Activated CD8-positive, alpha-beta T cell treated with anti-CD3 and anti-CD28 coated beads for 36 hours (primary cell): Measurements from ENCODE around the gene FSCN2. TPM values are rescaled to one million over a fixed set of nuclear protein-coding genes. Genes with fewer than 3 reads are reported as not detected.
"Not testable (repeated sequence)": the region's sequence is repeated elsewhere in the genome, so short reads cannot be mapped to it uniquely, and the experiment has no call there.

Experiments
- ATAC-seq: fragments of 200-7000 bp; cut with Tn5 transposase; one replicate; pipeline ENCODE4 v1.10.0; 2021; ENCODE audit warnings: mild to moderate bottlenecking, moderate library complexity
- CTCF ChIA-PET: fragments of 350-600 bp; sonication (Branson Sonifier 250); formaldehyde crosslinking; loops from one replicate; lab custom pipeline; 2021; ENCODE audit warnings: antibody characterized with exemption; lab: Charles Lee
- POLR2A ChIA-PET: fragments of 350-600 bp; sonication (Branson Sonifier 250); formaldehyde crosslinking; loops from one replicate; lab custom pipeline; 2021; ENCODE audit warnings: antibody characterized with exemption; lab: Charles Lee
- DNase-seq: peaks from one replicate; pipeline ENCODE4 v3.0.0-alpha.2; 2020
- H3K27ac Mint-ChIP-seq: one replicate; pipeline ENCODE4 v1.8.0; 2021; ENCODE audit warnings: mild to moderate bottlenecking, mixed read lengths
- H3K27me3 Mint-ChIP-seq: one replicate; pipeline ENCODE4 v1.8.0; 2021; ENCODE audit warnings: mixed read lengths
- H3K36me3 Mint-ChIP-seq: one replicate; pipeline ENCODE4 v1.8.0; 2021; ENCODE audit warnings: low read depth, mixed read lengths
- H3K4me1 Mint-ChIP-seq: one replicate; pipeline ENCODE4 v1.8.0; 2021; ENCODE audit warnings: low read depth, mixed read lengths
- H3K4me3 Mint-ChIP-seq: one replicate; pipeline ENCODE4 v1.8.0; 2021; ENCODE audit warnings: mild to moderate bottlenecking, moderate library complexity, mixed read lengths
- H3K9me3 Mint-ChIP-seq: one replicate; pipeline ENCODE4 v1.8.0; 2021; ENCODE audit warnings: mixed read lengths
- CTCF ChIP-seq: fragments of 200-600 bp; IDR thresholded peaks from one replicate; pipeline ENCODE4 v1.8.0; 2022; ENCODE audit warnings: antibody characterized with exemption, mild to moderate bottlenecking
- intact Hi-C: fragments of 100-400 bp; cut with micrococcal nuclease; formaldehyde crosslinking; loops from one replicate; pipeline ENCODE4 v1.10.0; 2022
- total RNA-seq, 2 experiments: library from RNA; stranded (reverse); gene quantifications; one replicate each; pipeline ENCODE4 v1.2.3, GENCODE V29; 2021

Gene FSCN2
- total RNA-seq, 2 experiments from 2014 or later = 0.32 TPM; not detected in 1

- H3K36me3 Mint-ChIP-seq = no peaks in the 10 kb centered on the region
- TF ChIP-seq CTCF = no peak
- CTCF ChIA-PET = no interaction called here
- no peak overlapping the region for H3K27ac Mint-ChIP-seq
- DNase-seq (no peak), ATAC-seq (no peak)
- no peaks in the 10 kb centered on the region for H3K9me3 Mint-ChIP-seq
- intact Hi-C loops = no loop called here
- POLR2A ChIA-PET = interaction anchor here (0.6 to 1.2 kb wide), 3 partner anchors 18 to 57 kb away, joined by 3 to 4 read pairs (median 3); partner anchors contain the start of gene FAAP100
- no peak overlapping the region for H3K4me3 Mint-ChIP-seq
- peaks cover 5% of the 10 kb centered on the region for H3K27me3 Mint-ChIP-seq
- no peaks in the 10 kb centered on the region for H3K4me1 Mint-ChIP-seq
These were observed 667 bp downstream of the FSCN2 start for GRCh38 chr17:81528651-81529436.

- Mint-ChIP-seq H3K27ac (no peak overlapping the region), H3K27me3 (peaks cover 6% of the 10 kb centered on the region), H3K36me3 (no peaks in the 10 kb centered on the region), H3K9me3 (no peaks in the 10 kb centered on the region), H3K4me3 (no peak overlapping the region), H3K4me1 (no peaks in the 10 kb centered on the region)
- DNase-seq (no peak), ATAC-seq (no peak)
- POLR2A ChIA-PET = interaction anchor here (0.9 to 1.2 kb wide), 2 partner anchors 18 to 23 kb away, joined by 3 to 4 read pairs; partner anchors contain the start of gene FAAP100
- intact Hi-C loops = no loop called here
- CTCF ChIA-PET = no interaction called here
- TF ChIP-seq CTCF = no peak
These were observed 1.2 kb downstream of the FSCN2 start for GRCh38 chr17:81529437-81529803.

- POLR2A ChIA-PET, ATAC-seq, H3K27ac Mint-ChIP-seq, CTCF ChIA-PET, H3K4me1 Mint-ChIP-seq, DNase-seq, H3K36me3 Mint-ChIP-seq, intact Hi-C loops, H3K9me3 Mint-ChIP-seq, H3K4me3 Mint-ChIP-seq: not testable (repeated sequence)
- peaks cover 11% of the 10 kb centered on the region for H3K27me3 Mint-ChIP-seq
These were observed 2.8 kb downstream of the FSCN2 start for GRCh38 chr17:81531013-81531412.

GRCh38 chr17:81531998-81532404 lies 3.8 kb downstream of the FSCN2 start:
- CTCF ChIA-PET, POLR2A ChIA-PET, H3K4me3 Mint-ChIP-seq, ATAC-seq, H3K9me3 Mint-ChIP-seq, H3K4me1 Mint-ChIP-seq, H3K36me3 Mint-ChIP-seq, intact Hi-C loops, H3K27ac Mint-ChIP-seq, DNase-seq: not testable (repeated sequence)
- peaks cover 17% of the 10 kb centered on the region for H3K27me3 Mint-ChIP-seq

GRCh38 chr17:81532490-81533287 lies 4.5 kb downstream of the FSCN2 start:
- Mint-ChIP-seq H3K9me3 (no peaks in the 10 kb centered on the region), H3K27ac (no peak overlapping the region), H3K27me3 (peaks cover 16% of the 10 kb centered on the region), H3K4me1 (no peaks in the 10 kb centered on the region), H3K4me3 (no peak overlapping the region), H3K36me3 (no peaks in the 10 kb centered on the region)
- intact Hi-C loops = no loop called here
- no peak for TF ChIP-seq CTCF
- ATAC-seq (no peak), DNase-seq (no peak)
- CTCF ChIA-PET = interaction anchor here (1.1 kb wide), 1 partner anchor 92 kb away, joined by 3 read pairs; no protein-coding TSS in a partner anchor
- POLR2A ChIA-PET = interaction anchor here (0.9 to 2.1 kb wide), 4 partner anchors 10 to 120 kb away, joined by 3 to 6 read pairs (median 4); no protein-coding TSS in a partner anchor
